ENCODE measurements around the gene CHMP3.
A peak's percentile ranks its signal among the peaks of the same experiment; 100 is the strongest.

Gene CHMP3

GRCh38 chr2:86562922-86563649, at the start of gene CHMP3:
Gene CHMP3 (minus strand): TSS chr2:86563443. CDS start chr2:86563348, 95 bp downstream.
- ChIA-PET POLR2A (interaction anchor here (0.6 kb wide), 1 partner anchor 20 kb away, joined by 5 read pairs; no protein-coding TSS in a partner anchor), CTCF (interaction anchor here (1.1 kb wide), 1 partner anchor 59 kb away, joined by 3 read pairs; no protein-coding TSS in a partner anchor)
- peak; percentile 71 for DNase-seq (ENCODE audit: low read depth, low spot score)
- TF ChIP-seq CTCF (IDR thresholded peaks at IDR 0.05; ENCODE audit: insufficient read depth, low read length, missing control alignments) = no peak
- peak within 1 kb of the TSS; percentile 68 for H3K4me3 ChIP-seq (ENCODE audit: low read depth, low read length)

GRCh38 chr2:86610871-86611270, 47.6 kb upstream of the CHMP3 start:
- TF ChIP-seq CTCF (IDR thresholded peaks at IDR 0.05; ENCODE audit: insufficient read depth, low read length, missing control alignments) = no peak
- ChIA-PET CTCF (no interaction called here), POLR2A (no interaction called here)
- no peak overlapping the region for H3K4me3 ChIP-seq (ENCODE audit: low read depth, low read length)
- DNase-seq (ENCODE audit: low read depth, low spot score) = no peak

GRCh38 chr2:86608832-86609410, 45.7 kb upstream of the CHMP3 start:
- TF ChIP-seq CTCF (IDR thresholded peaks at IDR 0.05; ENCODE audit: insufficient read depth, low read length, missing control alignments) = no peak
- no peak for DNase-seq (ENCODE audit: low read depth, low spot score)
- CTCF ChIA-PET = no interaction called here
- no peak overlapping the region for H3K4me3 ChIP-seq (ENCODE audit: low read depth, low read length)
- POLR2A ChIA-PET = no interaction called here

- no peak for TF ChIP-seq CTCF (IDR thresholded peaks at IDR 0.05; ENCODE audit: insufficient read depth, low read length, missing control alignments)
- ChIA-PET POLR2A (no interaction called here), CTCF (no interaction called here)
- H3K4me3 ChIP-seq (ENCODE audit: low read depth, low read length) = no peak overlapping the region
- DNase-seq (ENCODE audit: low read depth, low spot score) = no peak
Measured at GRCh38 chr2:86603905-86604304, 40.7 kb upstream of the CHMP3 start.

- H3K4me3 ChIP-seq (ENCODE audit: low read depth, low read length) = no peak overlapping the region
- no peak for DNase-seq (ENCODE audit: low read depth, low spot score)
- TF ChIP-seq CTCF (IDR thresholded peaks at IDR 0.05; ENCODE audit: insufficient read depth, low read length, missing control alignments) = no peak
- ChIA-PET CTCF (interaction anchor here (1.0 kb wide), 1 partner anchor 9 kb away, joined by 3 read pairs; no protein-coding TSS in a partner anchor), POLR2A (no interaction called here)
Measured at GRCh38 chr2:86598966-86599365, 35.7 kb upstream of the CHMP3 start.

- H3K4me3 ChIP-seq (ENCODE audit: low read depth, low read length) = no peak overlapping the region
- POLR2A ChIA-PET = no interaction called here
- CTCF ChIA-PET = no interaction called here
- no peak for TF ChIP-seq CTCF (IDR thresholded peaks at IDR 0.05; ENCODE audit: insufficient read depth, low read length, missing control alignments)
- DNase-seq (ENCODE audit: low read depth, low spot score) = no peak
Measured at GRCh38 chr2:86596118-86596517, 32.9 kb upstream of the CHMP3 start.

Measured in AG04449 (cell line).